HCT116 (cell line): ENCODE data around the gene ZNF300. TPM values are rescaled to one million over a fixed set of nuclear protein-coding genes. Genes with fewer than 3 reads are reported as not detected.

Experiments
- ATAC-seq: fragments of 200-7000 bp; cut with Tn5 transposase; 2 replicates; pipeline ENCODE4 v1.9.1; 2020; ENCODE audit warnings: mild to moderate bottlenecking, moderate library complexity
- BruUV-seq: library from RNA; stranded (reverse); fragments of 400-500 nt; replicated peaks from 2 replicates; lab custom pipeline; 2021; lab: Mats Ljungman, UMichigan
- CTCF ChIA-PET: fragments of 300-600 bp; sonication (Branson Sonifier 250); formaldehyde crosslinking; loops from one replicate; lab custom pipeline; 2021; ENCODE audit warnings: antibody characterized with exemption; lab: Charles Lee
- POLR2A ChIA-PET: fragments of 300-600, 350-600 bp; sonication (Branson Sonifier 250); formaldehyde crosslinking; loops from one replicate; lab custom pipeline; 2021; ENCODE audit warnings: antibody characterized with exemption; lab: Charles Lee
- RAD21 ChIA-PET, 2 experiments: fragments of 300-600 bp; sonication (Branson Sonifier 250); formaldehyde crosslinking; loops; one replicate each; lab custom pipeline; 2023; ENCODE audit warnings: low total read pairs in 2 of 2; ENCODE audit not compliant: uncharacterized antibody in 2 of 2, unreplicated experiment in 2 of 2, low non-redundant PET in 1 of 2; lab: Charles Lee
- DNase-seq: peaks from one replicate; pipeline ENCODE4 v3.0.0-alpha.2; 2010; ENCODE audit warnings: low read depth, low spot score
- H2AFZ ChIP-seq: fragments of 200-600 bp; shearing (Covaris generic), sonication (generic); 2 replicates; pipeline ENCODE4 v1.6.1; 2017; ENCODE audit warnings: low read depth, mixed run types, mixed read lengths, antibody characterized with exemption, low read length; ENCODE audit not compliant: poor library complexity, severe bottlenecking
- H3K27ac ChIP-seq: 2 replicates; pipeline ENCODE4 v1.5.1; 2012; ENCODE audit warnings: low read depth, low read length
- H3K27me3 ChIP-seq: fragments of 200-600 bp; sonication (generic); 2 replicates; pipeline ENCODE4 v1.6.1; 2016; ENCODE audit warnings: mixed run types, low read length, mixed read lengths; ENCODE audit not compliant: insufficient read depth
- H3K36me3 ChIP-seq, 2 experiments: fragments of 200-500 bp in 1 of 2; fragments of 200-600 bp in 1 of 2; sonication (Bioruptor generic) in 1 of 2; sonication (generic) in 1 of 2; 2 replicates each; pipeline versions ENCODE4 v1.5.1 to v1.6.1; 2014 to 2016; ENCODE audit warnings: low read length in 2 of 2, inconsistent platforms in 1 of 2, mixed read lengths in 1 of 2, mixed run types in 1 of 2; ENCODE audit not compliant: insufficient read depth in 2 of 2, control insufficient read depth in 1 of 2
- H3K4me1 ChIP-seq, 2 experiments: fragments of 200-600 bp in 1 of 2; sonication (generic) in 1 of 2; 2 replicates each; pipeline versions ENCODE4 v1.5.1 to v1.6.1; 2012 to 2017; ENCODE audit warnings: low read length in 2 of 2, inconsistent platforms in 1 of 2, mild to moderate bottlenecking in 1 of 2, mixed read lengths in 1 of 2, mixed run types in 1 of 2, moderate library complexity in 1 of 2; ENCODE audit not compliant: insufficient read depth in 2 of 2, control insufficient read depth in 1 of 2
- H3K4me2 ChIP-seq: fragments of 200-600 bp; sonication (generic); 2 replicates; pipeline ENCODE4 v1.6.1; 2017; ENCODE audit warnings: mixed run types, low read length, mixed read lengths
- H3K4me3 ChIP-seq, 2 experiments: fragments of 200-600 bp in 1 of 2; sonication (generic) in 1 of 2; replicated peaks in 1 of 2; 2 replicates each; pipeline ENCODE4 v1.5.1; 2011 to 2016; ENCODE audit warnings: low read length in 2 of 2, control low read depth in 1 of 2, low read depth in 1 of 2, mild to moderate bottlenecking in 1 of 2, mixed read lengths in 1 of 2, mixed run types in 1 of 2
- H3K79me2 ChIP-seq: fragments of 200-600 bp; sonication (generic); 2 replicates; pipeline ENCODE4 v1.6.1; 2017; ENCODE audit warnings: mild to moderate bottlenecking, mixed run types, low read length, moderate library complexity, mixed read lengths; ENCODE audit not compliant: insufficient read depth
- H3K9ac ChIP-seq: fragments of 200-600 bp; sonication (generic); 2 replicates; pipeline ENCODE4 v1.6.1; 2016; ENCODE audit warnings: low read length, mixed read lengths
- H3K9me2 ChIP-seq: fragments of 200-600 bp; sonication (generic), shearing (Covaris generic); 2 replicates; pipeline ENCODE4 v1.6.1; 2017; ENCODE audit warnings: mixed run types, mild to moderate bottlenecking, moderate library complexity; ENCODE audit not compliant: insufficient read depth
- H3K9me3 ChIP-seq, 2 experiments: fragments of 200-500 bp in 1 of 2; fragments of 200-600 bp in 1 of 2; sonication (Bioruptor generic) in 1 of 2; sonication (generic) in 1 of 2; 2 replicates each; pipeline ENCODE4 v1.6.1; 2014 to 2017; ENCODE audit warnings: low read length in 2 of 2, mixed read lengths in 2 of 2, inconsistent platforms in 1 of 2, low read depth in 1 of 2, mild to moderate bottlenecking in 1 of 2, mixed run types in 1 of 2, moderate library complexity in 1 of 2; ENCODE audit not compliant: control insufficient read depth in 1 of 2, insufficient read depth in 1 of 2
- H4K20me1 ChIP-seq: fragments of 200-600 bp; sonication (generic), shearing (Covaris generic); 2 replicates; pipeline ENCODE4 v1.6.1; 2017; ENCODE audit warnings: mixed run types, mild to moderate bottlenecking, moderate library complexity; ENCODE audit not compliant: insufficient read depth
- ATF3 ChIP-seq: IDR thresholded peaks from 2 replicates; pipeline ENCODE4 v1.6.1; 2012
- CEBPB ChIP-seq: IDR thresholded peaks from 2 replicates; pipeline ENCODE4 v1.6.1; 2012; ENCODE audit warnings: low read depth
- CTCF ChIP-seq, 3 experiments: fragments of 200-600 bp in 1 of 3; sonication (generic) in 1 of 3; IDR thresholded peaks in 2 of 3; conservative IDR thresholded peaks in 1 of 3; 2 replicates each; pipeline ENCODE4 v1.5.1; 2012 to 2017; ENCODE audit warnings: low read depth in 2 of 3, low read length in 2 of 3, antibody characterized with exemption in 1 of 3, borderline replicate concordance in 1 of 3, control low read depth in 1 of 3, mild to moderate bottlenecking in 1 of 3, mixed read lengths in 1 of 3, mixed run types in 1 of 3, moderate library complexity in 1 of 3; ENCODE audit not compliant: insufficient read depth in 1 of 3
- EGR1 ChIP-seq: IDR thresholded peaks from 2 replicates; pipeline ENCODE4 v1.6.1; 2012; ENCODE audit warnings: low read depth
- ELF1 ChIP-seq: IDR thresholded peaks from 2 replicates; pipeline ENCODE4 v1.6.1; 2012; ENCODE audit warnings: low read depth, borderline replicate concordance
- EZH2phosphoT487 ChIP-seq: fragments of 200-600 bp; IDR thresholded peaks from 2 replicates; pipeline ENCODE4 v1.6.1; 2018; ENCODE audit warnings: antibody characterized with exemption, borderline replicate concordance
- FOSL1 ChIP-seq: IDR thresholded peaks from 2 replicates; pipeline ENCODE4 v1.6.1; 2012; ENCODE audit warnings: low read depth
- JUND ChIP-seq: IDR thresholded peaks from 2 replicates; pipeline ENCODE4 v1.6.1; 2012
- POLR2A ChIP-seq: IDR thresholded peaks from 2 replicates; pipeline ENCODE4 v1.7.0; 2011; ENCODE audit warnings: borderline replicate concordance; ENCODE audit not compliant: insufficient read depth, insufficient read length; ENCODE audit errors: extremely low read depth
- POLR2AphosphoS5 ChIP-seq: IDR thresholded peaks from 2 replicates; pipeline ENCODE4 v1.6.1; 2011; ENCODE audit warnings: mild to moderate bottlenecking, low read depth, low read length, moderate library complexity
- RAD21 ChIP-seq: IDR thresholded peaks from 2 replicates; pipeline ENCODE4 v1.6.1; 2012; ENCODE audit warnings: low read depth, mild to moderate bottlenecking
- SP1 ChIP-seq: IDR thresholded peaks from 2 replicates; pipeline ENCODE4 v1.6.1; 2012; ENCODE audit warnings: low read depth
- SRF ChIP-seq: IDR thresholded peaks from 2 replicates; pipeline ENCODE4 v1.6.1; 2012; ENCODE audit warnings: low read depth
- TCF7L2 ChIP-seq: IDR thresholded peaks from 2 replicates; pipeline ENCODE4 v1.7.0; 2011; ENCODE audit warnings: borderline replicate concordance, inconsistent platforms; ENCODE audit not compliant: insufficient read depth, insufficient read length; ENCODE audit errors: extremely low read depth
- YY1 ChIP-seq: IDR thresholded peaks from 2 replicates; pipeline ENCODE4 v1.6.1; 2011; ENCODE audit warnings: low read length, low read depth, moderate library complexity, mild to moderate bottlenecking; ENCODE audit not compliant: insufficient replicate concordance; ENCODE audit errors: extremely low read depth
- ZBTB33 ChIP-seq: IDR thresholded peaks from 2 replicates; pipeline ENCODE4 v1.6.1; 2011; ENCODE audit warnings: mild to moderate bottlenecking, low read length, moderate library complexity; ENCODE audit not compliant: insufficient replicate concordance; ENCODE audit errors: extremely low read depth
- ZFX ChIP-seq: fragments of 450-650 bp; IDR thresholded peaks from 2 replicates; pipeline ENCODE4 v1.6.1; 2017
- ZNF274 ChIP-seq: fragments of 200-500 bp; sonication (Bioruptor generic); IDR thresholded peaks from 2 replicates; pipeline ENCODE4 v1.6.1; 2014; ENCODE audit warnings: mild to moderate bottlenecking, low read depth, low read length, inconsistent platforms
- intact Hi-C: fragments of 100-400 bp; cut with micrococcal nuclease; formaldehyde crosslinking; loops from 2 replicates; pipeline ENCODE4 v1.10.0; 2022
- total RNA-seq: library from RNA; stranded (reverse); gene quantifications from one replicate; pipeline ENCODE4 v1.2.1, GENCODE V29; 2021; ENCODE audit not compliant: unreplicated experiment
- TF ChIP-seq, protein P1 (sequence below): IDR thresholded peaks from 2 replicates; pipeline ENCODE4 v1.6.1; 2012

Gene ZNF300
- total RNA-seq, 1 experiment from 2014 or later = 0.05 TPM

DNA sequence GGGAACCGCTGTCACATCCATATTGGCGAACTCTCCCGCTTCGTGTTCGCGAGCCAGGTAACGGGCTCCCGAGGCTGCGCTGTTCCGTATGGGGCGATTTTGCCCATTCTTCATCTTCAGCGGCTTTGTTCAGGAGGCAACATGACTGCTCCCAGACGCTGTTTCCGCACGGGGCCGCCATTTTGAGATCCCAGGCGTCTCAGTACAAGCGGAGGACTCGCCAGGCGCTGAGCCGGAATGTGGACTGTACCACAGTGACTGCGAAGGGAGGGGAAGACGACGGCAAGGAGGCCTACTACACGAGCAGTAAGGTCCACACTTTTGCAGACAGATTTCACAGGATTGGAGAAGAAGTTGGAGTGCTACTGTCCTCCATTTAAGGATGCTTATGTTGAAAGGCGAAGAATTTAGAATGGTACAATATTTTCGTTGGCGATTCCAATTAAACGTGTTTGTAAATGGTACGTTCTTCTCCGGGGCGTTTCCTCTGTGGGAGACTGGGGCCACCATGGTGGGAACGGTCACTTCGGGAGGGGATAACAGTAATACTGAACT, 41.6 kb upstream of the ZNF300 start:
- H4K20me1 ChIP-seq = no peaks in the 10 kb centered on the region
- H3K4me2 ChIP-seq = no peak overlapping the region
- BruUV-seq = no TSS peak
- no peak overlapping the region for H3K4me3 ChIP-seq
- H2AFZ ChIP-seq = no peak overlapping the region
- H3K27ac ChIP-seq = no peak overlapping the region
- ChIA-PET RAD21 (no interaction called here), CTCF (no interaction called here), POLR2A (no interaction called here)
- TF ChIP-seq ELF1 = no peak
- TF ChIP-seq EZH2phosphoT487 = no peak
- TF ChIP-seq, protein P1, sequence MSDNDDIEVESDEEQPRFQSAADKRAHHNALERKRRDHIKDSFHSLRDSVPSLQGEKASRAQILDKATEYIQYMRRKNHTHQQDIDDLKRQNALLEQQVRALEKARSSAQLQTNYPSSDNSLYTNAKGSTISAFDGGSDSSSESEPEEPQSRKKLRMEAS = no peak
- no peak for TF ChIP-seq ATF3
- no peak for TF ChIP-seq RAD21
- no peak for TF ChIP-seq SRF
- TF ChIP-seq SP1 = no peak
- TF ChIP-seq ZNF274 = no peak
- no peak for TF ChIP-seq ZBTB33
- TF ChIP-seq ZFX = no peak
- no peak for TF ChIP-seq EGR1
- TF ChIP-seq TCF7L2 = no peak
- no peak for TF ChIP-seq CTCF (IDR thresholded peaks at IDR 0.05 in 2 of 3, conservative IDR thresholded peaks at IDR 0.05 in 1 of 3; ENCODE audit: borderline replicate concordance in 1 of 3, insufficient read depth in 1 of 3, low read depth in 2 of 3, low read length in 2 of 3)
- TF ChIP-seq POLR2A = no peak
- TF ChIP-seq FOSL1 = no peak
- TF ChIP-seq CEBPB = no peak
- TF ChIP-seq JUND = no peak
- TF ChIP-seq YY1 = no peak
- TF ChIP-seq POLR2AphosphoS5 = no peak
- intact Hi-C loops = no loop called here
- no peaks in the 10 kb centered on the region for H3K36me3 ChIP-seq
- H3K27me3 ChIP-seq = no peaks in the 10 kb centered on the region
- H3K79me2 ChIP-seq = no peaks in the 10 kb centered on the region
- ATAC-seq (no peak), DNase-seq (no peak)
- H3K9ac ChIP-seq = no peak overlapping the region
- no peaks in the 10 kb centered on the region for H3K9me2 ChIP-seq
- no peaks in the 10 kb centered on the region for H3K4me1 ChIP-seq
- peaks cover 6 to 18% of the 10 kb centered on the region in 2 experiments; a peak in 3 of 4 replicates for H3K9me3 ChIP-seq
